ENCODE results near the gene GCA.

The GCA gene

DNA sequence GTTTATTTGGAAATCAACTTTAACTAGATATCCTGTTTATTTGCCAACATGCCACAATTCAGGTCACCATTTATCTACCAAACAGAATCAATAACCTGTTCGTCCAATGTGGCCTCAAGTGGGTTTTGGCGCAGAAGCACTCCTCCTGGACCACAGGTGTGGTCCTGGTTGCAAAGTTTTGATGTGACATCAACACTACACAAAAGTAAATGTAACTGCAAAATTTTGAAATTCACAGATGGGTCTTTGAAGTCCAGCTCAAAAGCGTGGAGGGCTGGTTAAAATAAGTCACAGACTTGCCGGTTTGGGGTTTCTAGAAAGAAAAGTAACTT lies 474 bp upstream of the GCA start:
- TF ChIP-seq CTCF (IDR thresholded peaks at IDR 0.05; ENCODE audit: extremely low read depth, missing control alignments) = no peak
- no peak for DNase-seq (ENCODE audit: low spot score)

DNA sequence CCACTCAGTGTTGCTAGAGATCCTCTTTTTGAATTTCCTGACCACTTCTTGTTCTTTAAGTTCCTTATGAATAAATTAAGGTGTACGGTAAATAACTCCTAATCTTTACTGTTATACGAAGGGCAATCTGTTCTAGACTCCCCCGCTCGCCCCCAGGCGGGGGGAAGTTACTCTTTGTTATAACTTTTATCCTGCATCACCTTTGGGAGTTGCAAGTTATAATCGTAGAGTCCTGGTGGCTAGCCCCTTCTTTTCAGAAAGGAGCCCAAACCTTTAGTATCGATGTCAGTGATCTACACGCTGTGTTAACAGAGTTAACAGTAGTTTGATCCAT lies 652 bp downstream of the GCA start:
- TF ChIP-seq CTCF (IDR thresholded peaks at IDR 0.05; ENCODE audit: extremely low read depth, missing control alignments) = no peak
- no peak for DNase-seq (ENCODE audit: low spot score)

DNA sequence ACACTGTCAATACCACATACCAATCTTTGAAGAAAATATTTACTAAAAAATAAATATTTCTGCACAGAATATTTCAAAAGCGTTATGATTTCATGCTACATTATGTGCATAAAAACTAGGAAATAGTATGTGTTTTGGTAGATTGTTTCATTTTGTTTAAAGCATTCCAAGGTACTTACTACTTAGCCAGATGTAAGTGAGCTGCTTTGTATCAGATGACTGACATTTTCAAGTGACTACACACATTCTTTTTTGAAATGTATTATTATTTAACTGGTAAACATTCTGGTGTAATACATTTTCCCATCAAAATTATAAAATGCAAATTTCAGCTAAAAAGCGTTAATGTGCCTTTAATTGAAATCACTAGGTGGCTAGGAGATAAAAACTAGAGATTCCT lies 21.5 kb downstream of the GCA start:
- DNase-seq (ENCODE audit: low spot score) = no peak
- TF ChIP-seq CTCF (IDR thresholded peaks at IDR 0.05; ENCODE audit: extremely low read depth, missing control alignments) = no peak

DNA sequence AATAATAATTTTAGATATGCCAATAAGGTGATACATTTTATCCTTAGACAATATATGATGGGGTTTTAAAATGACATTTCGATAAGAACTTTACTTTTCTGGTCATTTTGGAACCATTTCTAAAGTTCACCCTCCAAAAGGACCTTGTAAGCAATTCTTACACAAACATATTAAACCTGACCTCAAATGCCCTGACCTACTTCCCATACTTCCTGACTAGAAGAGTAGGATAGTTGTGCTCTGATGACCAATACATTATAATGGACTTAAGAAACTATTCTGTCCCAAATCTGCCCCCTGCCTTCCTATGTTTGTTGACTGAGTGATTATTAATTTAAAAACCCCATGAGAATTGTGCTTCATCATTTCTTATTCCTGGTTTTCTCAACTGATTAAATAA lies 24.6 kb downstream of the GCA start:
- no peak for DNase-seq (ENCODE audit: low spot score)
- no peak for TF ChIP-seq CTCF (IDR thresholded peaks at IDR 0.05; ENCODE audit: extremely low read depth, missing control alignments)

DNA sequence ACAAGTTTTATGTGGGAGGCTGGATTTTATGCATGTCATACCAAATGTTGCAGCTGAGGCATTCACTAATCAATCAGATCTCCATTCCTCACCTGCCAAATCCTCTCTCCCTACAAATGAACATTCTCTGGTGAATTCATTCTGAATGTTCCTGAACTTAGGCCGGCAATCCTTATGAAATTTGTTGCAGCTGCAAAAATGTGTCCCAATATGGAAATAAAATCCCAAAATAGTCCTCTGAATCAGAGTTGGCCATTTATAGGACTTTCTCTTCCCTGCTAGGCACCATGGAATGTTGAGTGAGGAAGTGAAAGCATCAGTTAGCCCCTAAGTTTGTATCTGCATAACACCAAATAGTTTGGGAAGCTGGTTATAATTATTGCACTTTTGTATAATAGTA lies 25.6 kb downstream of the GCA start:
- DNase-seq (ENCODE audit: low spot score) = no peak
- no peak for TF ChIP-seq CTCF (IDR thresholded peaks at IDR 0.05; ENCODE audit: extremely low read depth, missing control alignments)

DNA sequence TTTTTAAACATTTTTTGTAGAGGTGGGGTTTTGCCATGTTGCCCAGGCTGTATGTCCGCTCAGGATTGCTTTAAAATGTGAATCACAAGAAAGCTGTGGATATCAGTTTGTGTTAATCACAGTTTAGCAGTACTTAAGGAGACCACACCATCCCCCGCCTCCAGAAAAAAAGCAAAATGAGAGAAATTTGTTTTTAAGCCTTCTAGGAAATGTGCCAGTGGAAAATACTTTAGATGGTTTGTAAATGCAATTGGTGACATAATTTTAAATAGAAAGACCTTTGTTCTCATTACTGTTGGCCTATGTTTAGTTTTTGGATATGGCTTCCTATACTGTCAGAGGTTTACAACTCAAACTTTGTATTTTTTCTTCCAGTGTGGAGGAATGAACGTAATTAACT lies 27.0 kb downstream of the GCA start:
- DNase-seq (ENCODE audit: low spot score) = no peak
- TF ChIP-seq CTCF (IDR thresholded peaks at IDR 0.05; ENCODE audit: extremely low read depth, missing control alignments) = no peak

GRCh38 chr2:162372818-162373217 lies 28.9 kb downstream of the GCA start:
- no peak for TF ChIP-seq CTCF (IDR thresholded peaks at IDR 0.05; ENCODE audit: extremely low read depth, missing control alignments)

More at GRCh38 chr2:162372818-162373217, 28.9 kb downstream of the GCA start:
- no peak for DNase-seq (ENCODE audit: low spot score)

Measured in GM20000 (cell line).